SK-N-SH (cell line): Measurements from ENCODE around the gene ESRP2. TPM values are rescaled to one million over a fixed set of nuclear protein-coding genes. Genes with fewer than 3 reads are reported as not detected.

ENCODE experiments used
- CTCF ChIA-PET: fragments of 300-600, 350-600 bp; formaldehyde crosslinking; extraction: SDS; loops from one replicate; lab custom pipeline; 2021; lab: Yijun Ruan, JAX
- POLR2A ChIA-PET: fragments of 350-600 bp; sonication (Branson Sonifier 250); formaldehyde crosslinking; extraction: SDS; loops from one replicate; lab custom pipeline; 2020; ENCODE audit warnings: antibody characterized with exemption, inconsistent platforms; lab: Yijun Ruan, JAX
- DNase-seq: peaks from one replicate; pipeline ENCODE4 v3.0.0; 2012
- H2AFZ ChIP-seq: fragments of 200-600 bp; sonication (generic); 2 replicates; pipeline ENCODE4 v1.8.1; 2016; ENCODE audit warnings: antibody characterized with exemption, mild to moderate bottlenecking, low read depth
- H3F3A ChIP-seq: fragments of 200-600 bp; sonication (generic); replicated peaks from 2 replicates; pipeline ENCODE3; 2016; ENCODE audit warnings: antibody characterized with exemption, mild to moderate bottlenecking; ENCODE audit not compliant: insufficient read depth
- H3K27ac ChIP-seq, 2 experiments: fragments of 200-500 bp in 1 of 2; fragments of 200-600 bp in 1 of 2; sonication (Bioruptor generic) in 1 of 2; sonication (generic), shearing (Covaris generic) in 1 of 2; 2 replicates each; pipeline versions ENCODE4 v1.5.1 to v1.6.1; 2014 to 2016; ENCODE audit warnings: low read depth in 2 of 2, inconsistent platforms in 1 of 2, low read length in 1 of 2, mild to moderate bottlenecking in 1 of 2, mixed read lengths in 1 of 2
- H3K27me3 ChIP-seq: fragments of 200-600 bp; sonication (generic), shearing (Covaris generic); 2 replicates; pipeline ENCODE4 v1.6.1; 2016; ENCODE audit warnings: mixed run types; ENCODE audit not compliant: insufficient read depth
- H3K36me3 ChIP-seq, 2 experiments: fragments of 200-500 bp in 1 of 2; fragments of 200-600 bp in 1 of 2; sonication (Bioruptor generic) in 1 of 2; sonication (generic) in 1 of 2; replicated peaks in 1 of 2; 2 replicates each; pipeline versions ENCODE3 to v1.5.1; 2014 to 2016; ENCODE audit warnings: low read length in 1 of 2, mild to moderate bottlenecking in 1 of 2; ENCODE audit not compliant: insufficient read depth in 2 of 2, control insufficient read depth in 1 of 2
- H3K4me1 ChIP-seq, 2 experiments: fragments of 200-500 bp in 1 of 2; fragments of 200-600 bp in 1 of 2; sonication (Bioruptor generic) in 1 of 2; sonication (generic), shearing (Covaris generic) in 1 of 2; 2 replicates each; pipeline versions ENCODE4 v1.5.1 to v1.6.1; 2014 to 2016; ENCODE audit warnings: low read depth in 1 of 2, low read length in 1 of 2, mixed run types in 1 of 2; ENCODE audit not compliant: insufficient read depth in 2 of 2, control insufficient read depth in 1 of 2
- H3K4me2 ChIP-seq: fragments of 200-600 bp; sonication (generic), shearing (Covaris generic); 2 replicates; pipeline ENCODE4 v1.6.1; 2017; ENCODE audit warnings: mixed run types
- H3K4me3 ChIP-seq, 2 experiments: fragments of 200-500 bp in 1 of 2; fragments of 200-600 bp in 1 of 2; sonication (Bioruptor generic) in 1 of 2; sonication (generic), shearing (Covaris generic) in 1 of 2; 2 replicates each; pipeline versions ENCODE4 v1.5.1 to v1.8.1; 2014 to 2016; ENCODE audit warnings: low read depth in 2 of 2, inconsistent platforms in 1 of 2, low read length in 1 of 2, mild to moderate bottlenecking in 1 of 2, mixed read lengths in 1 of 2, moderate library complexity in 1 of 2
- H3K79me2 ChIP-seq: fragments of 200-600 bp; sonication (generic); 2 replicates; pipeline ENCODE4 v1.8.1; 2017; ENCODE audit warnings: mild to moderate bottlenecking; ENCODE audit not compliant: insufficient read depth
- H3K9ac ChIP-seq: fragments of 200-600 bp; sonication (generic); 2 replicates; pipeline ENCODE4 v1.6.1; 2017; ENCODE audit warnings: mixed run types
- H3K9me2 ChIP-seq: fragments of 200-600 bp; sonication (generic); 2 replicates; pipeline ENCODE4 v1.6.1; 2017; ENCODE audit warnings: mixed run types
- H3K9me3 ChIP-seq: fragments of 200-600 bp; sonication (generic); 2 replicates; pipeline ENCODE4 v1.6.1; 2017; ENCODE audit warnings: mixed run types, mild to moderate bottlenecking, moderate library complexity
- H4K20me1 ChIP-seq: fragments of 200-600 bp; sonication (generic); 2 replicates; pipeline ENCODE4 v1.6.1; 2017; ENCODE audit warnings: mild to moderate bottlenecking, mixed run types; ENCODE audit not compliant: insufficient read depth
- ELF1 ChIP-seq: IDR thresholded peaks from 2 replicates; pipeline ENCODE4 v1.4.0; 2012
- EP300 ChIP-seq, 2 experiments: IDR thresholded peaks; 2 replicates each; pipeline versions ENCODE4 v1.4.0 to v1.6.1; 2012; ENCODE audit warnings: borderline replicate concordance in 1 of 2, low read depth in 1 of 2, low read length in 1 of 2
- FOSL2 ChIP-seq: IDR thresholded peaks from 2 replicates; pipeline ENCODE4 v1.4.0; 2012; ENCODE audit warnings: low read depth, mild to moderate bottlenecking, moderate library complexity, borderline replicate concordance
- GABPA ChIP-seq: IDR thresholded peaks from 2 replicates; pipeline ENCODE4 v1.4.0; 2012; ENCODE audit warnings: low read depth, mild to moderate bottlenecking
- IRF3 ChIP-seq: fragments of 150-350 bp; IDR thresholded peaks from 2 replicates; pipeline ENCODE4 v1.6.1; 2016; ENCODE audit warnings: mild to moderate bottlenecking, low read depth, low read length
- JUND ChIP-seq: IDR thresholded peaks from 2 replicates; pipeline ENCODE4 v1.4.0; 2012
- MAX ChIP-seq: IDR thresholded peaks from 2 replicates; pipeline ENCODE4 v1.4.0; 2012; ENCODE audit warnings: low read depth
- MEF2A ChIP-seq: IDR thresholded peaks from 2 replicates; pipeline ENCODE4 v1.4.0; 2012; ENCODE audit warnings: low read depth, borderline replicate concordance
- MXI1 ChIP-seq: IDR thresholded peaks from 2 replicates; pipeline ENCODE4 v1.6.1; 2012; ENCODE audit warnings: mild to moderate bottlenecking, low read depth, low read length, improper control_type of control experiment
- NFIC ChIP-seq: IDR thresholded peaks from 2 replicates; pipeline ENCODE4 v1.4.0; 2012; ENCODE audit warnings: borderline replicate concordance
- PBX3 ChIP-seq: IDR thresholded peaks from 2 replicates; pipeline ENCODE4; 2012
- RFX5 ChIP-seq: IDR thresholded peaks from 2 replicates; pipeline ENCODE4 v1.6.1; 2012; ENCODE audit warnings: mild to moderate bottlenecking, improper control_type of control experiment, low read length
- SMC3 ChIP-seq: IDR thresholded peaks from 2 replicates; pipeline ENCODE4 v1.6.1; 2012; ENCODE audit warnings: low read depth, low read length, improper control_type of control experiment
- TAF1 ChIP-seq: IDR thresholded peaks from 2 replicates; pipeline ENCODE4 v1.6.1; 2012; ENCODE audit warnings: low read depth, mild to moderate bottlenecking, low read length, moderate library complexity, borderline replicate concordance
- YY1 ChIP-seq: IDR thresholded peaks from 2 replicates; pipeline ENCODE4 v1.4.0; 2012; ENCODE audit warnings: low read depth, mild to moderate bottlenecking
- WGBS: methylation state at CpG from one replicate; pipeline ENCODE4 v1.1.6; 2017; ENCODE audit warnings: low lambda C conversion rate; 5-methylcytosine and 5-hydroxymethylcytosine counted together
- polyA plus RNA-seq, 3 experiments: library from polyadenylated mRNA; depleted of rRNA; stranded (reverse); fragments of >200 nt; gene quantifications; 2 replicates each; pipeline ENCODE4 v1.2.3, GENCODE V29; 2012
- TF ChIP-seq, protein P1 (sequence below): fragments of 150-350 bp; IDR thresholded peaks from 2 replicates; pipeline ENCODE4 v1.6.1; 2017; ENCODE audit warnings: antibody characterized with exemption, low read length, low read depth, borderline replicate concordance
- TF ChIP-seq, protein P2 (sequence below): IDR thresholded peaks from 2 replicates; pipeline ENCODE4 v1.4.0; 2012; ENCODE audit warnings: low read depth, borderline replicate concordance

The ESRP2 gene
- polyA plus RNA-seq, 1 of the 3 experiments (the other 2 are of a cell fraction) = 0.07 TPM

DNA sequence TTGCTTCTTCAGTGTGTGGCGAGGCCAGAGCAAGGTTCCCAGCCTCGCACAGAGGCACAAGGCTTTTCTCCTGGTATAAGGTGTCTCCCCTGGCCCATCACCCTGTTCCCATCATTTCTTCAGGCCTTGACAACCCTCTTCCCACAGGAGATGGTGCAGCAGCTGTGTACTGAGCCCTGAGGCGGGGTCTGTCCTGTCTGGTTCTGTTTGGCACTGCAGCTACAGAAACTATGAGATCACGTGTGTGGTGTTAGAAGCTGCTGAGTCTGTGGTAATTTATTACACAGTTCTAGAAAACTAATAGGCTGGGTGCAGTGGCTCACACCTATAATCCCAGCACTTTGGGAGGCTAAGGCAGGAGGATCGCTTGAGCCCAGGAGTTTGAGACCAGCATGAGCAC is 16.5 kb upstream of the ESRP2 start:
- peaks cover 0 to under 1% of the 10 kb centered on the region in 2 experiments; a peak in 2 of 4 replicates for H3K4me1 ChIP-seq
- H3F3A ChIP-seq = peaks cover 6% of the 10 kb centered on the region
- H3K27ac ChIP-seq = no peak overlapping the region
- POLR2A ChIA-PET = no interaction called here
- H3K9ac ChIP-seq = no peak overlapping the region
- peaks cover 8 to 13% of the 10 kb centered on the region in 2 experiments for H3K36me3 ChIP-seq
- no peaks in the 10 kb centered on the region for H4K20me1 ChIP-seq
- H3K4me3 ChIP-seq = no peak overlapping the region
- H3K4me2 ChIP-seq = no peak overlapping the region
- no peaks in the 10 kb centered on the region; the same call in none of the 2 replicates for H3K79me2 ChIP-seq
- CTCF ChIA-PET = interaction anchor here (0.9 to 9.0 kb wide), 5 partner anchors 10 to 159 kb away, joined by 3 to 92 read pairs (median 3); partner anchors contain the start of genes PRMT7, SLC7A6 and SLC7A6OS
- WGBS = 89% methylated on average over 5 of the region's 5 CpGs
- DNase-seq = no peak
- H3K9me2 ChIP-seq = no peaks in the 10 kb centered on the region
- TF ChIP-seq, protein P1, sequence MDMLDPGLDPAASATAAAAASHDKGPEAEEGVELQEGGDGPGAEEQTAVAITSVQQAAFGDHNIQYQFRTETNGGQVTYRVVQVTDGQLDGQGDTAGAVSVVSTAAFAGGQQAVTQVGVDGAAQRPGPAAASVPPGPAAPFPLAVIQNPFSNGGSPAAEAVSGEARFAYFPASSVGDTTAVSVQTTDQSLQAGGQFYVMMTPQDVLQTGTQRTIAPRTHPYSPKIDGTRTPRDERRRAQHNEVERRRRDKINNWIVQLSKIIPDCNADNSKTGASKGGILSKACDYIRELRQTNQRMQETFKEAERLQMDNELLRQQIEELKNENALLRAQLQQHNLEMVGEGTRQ = no peak
- no peak for TF ChIP-seq JUND
- TF ChIP-seq IRF3 = no peak
- no peak for TF ChIP-seq FOSL2
- no peak for TF ChIP-seq PBX3
- no peak for TF ChIP-seq TAF1
- TF ChIP-seq GABPA = no peak
- TF ChIP-seq MXI1 = no peak
- no peak for TF ChIP-seq YY1
- no peak overlapping the region for H2AFZ ChIP-seq
- no peaks in the 10 kb centered on the region for H3K9me3 ChIP-seq
- no peaks in the 10 kb centered on the region for H3K27me3 ChIP-seq

DNA sequence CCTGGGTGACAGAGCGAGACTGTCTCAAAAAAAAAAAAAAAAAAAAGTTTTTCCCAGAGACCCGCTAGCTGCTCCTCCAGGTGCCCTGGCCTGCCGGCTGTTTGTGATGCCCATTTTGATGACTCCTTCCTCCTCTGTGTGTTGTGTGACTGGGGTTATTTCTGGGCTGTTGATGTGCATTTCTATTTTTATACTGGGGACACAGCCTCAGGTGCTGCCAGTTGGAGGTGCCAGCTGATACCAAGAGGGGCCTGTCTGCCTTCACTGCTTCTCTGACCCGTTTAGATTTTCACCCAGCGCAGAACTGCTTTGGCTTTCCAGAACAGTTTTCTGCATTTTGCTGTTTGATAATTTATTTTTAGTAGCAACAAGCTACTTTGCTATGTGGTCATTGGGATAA is 15.9 kb upstream of the ESRP2 start:
- no peaks in the 10 kb centered on the region for H4K20me1 ChIP-seq
- no peaks in the 10 kb centered on the region; the same call in none of the 2 replicates for H3K79me2 ChIP-seq
- ChIA-PET POLR2A (no interaction called here), CTCF (interaction anchor here (0.9 to 9.0 kb wide), 5 partner anchors 10 to 158 kb away, joined by 3 to 92 read pairs (median 3); partner anchors contain the start of genes PRMT7, SLC7A6 and SLC7A6OS)
- no peaks in the 10 kb centered on the region; a peak in 1 of 4 replicates for H3K4me1 ChIP-seq
- 93% methylated on average over 5 of the region's 5 CpGs for WGBS
- H3K27ac ChIP-seq = no peak overlapping the region
- peaks cover 8 to 13% of the 10 kb centered on the region in 2 experiments for H3K36me3 ChIP-seq
- H3K9me2 ChIP-seq = no peaks in the 10 kb centered on the region
- no peak overlapping the region for H3K4me3 ChIP-seq
- peaks cover under 1% of the 10 kb centered on the region for H3F3A ChIP-seq
- H3K9me3 ChIP-seq = no peaks in the 10 kb centered on the region
- no peak overlapping the region for H3K4me2 ChIP-seq
- no peak overlapping the region for H2AFZ ChIP-seq
- TF ChIP-seq, protein P1 = no peak
- TF ChIP-seq MEF2A = no peak
- no peak for TF ChIP-seq MXI1
- TF ChIP-seq, protein P2, sequence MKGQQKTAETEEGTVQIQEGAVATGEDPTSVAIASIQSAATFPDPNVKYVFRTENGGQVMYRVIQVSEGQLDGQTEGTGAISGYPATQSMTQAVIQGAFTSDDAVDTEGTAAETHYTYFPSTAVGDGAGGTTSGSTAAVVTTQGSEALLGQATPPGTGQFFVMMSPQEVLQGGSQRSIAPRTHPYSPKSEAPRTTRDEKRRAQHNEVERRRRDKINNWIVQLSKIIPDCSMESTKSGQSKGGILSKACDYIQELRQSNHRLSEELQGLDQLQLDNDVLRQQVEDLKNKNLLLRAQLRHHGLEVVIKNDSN = no peak
- TF ChIP-seq SMC3 = no peak
- no peak for TF ChIP-seq MAX
- no peak for TF ChIP-seq YY1
- no peak for TF ChIP-seq NFIC
- TF ChIP-seq RFX5 = no peak
- no peak for TF ChIP-seq EP300 (IDR thresholded peaks at IDR 0.05; ENCODE audit: borderline replicate concordance in 1 of 2, low read depth in 1 of 2, low read length in 1 of 2)
- TF ChIP-seq ELF1 = no peak
- no peak for TF ChIP-seq FOSL2
- no peak overlapping the region for H3K9ac ChIP-seq
- no peaks in the 10 kb centered on the region for H3K27me3 ChIP-seq
- DNase-seq = no peak
